NCI-H524 treated with DMSO at 0.1 percent for 48 hours (cell line): ENCODE measurements around the gene YARS1.
A peak's percentile ranks its signal among the peaks of the same experiment; 100 is the strongest.

Source experiments
- DNase-seq: peaks from one replicate; lab custom pipeline; 2025; lab: John Stamatoyannopoulos, UW

Gene YARS1

DNA sequence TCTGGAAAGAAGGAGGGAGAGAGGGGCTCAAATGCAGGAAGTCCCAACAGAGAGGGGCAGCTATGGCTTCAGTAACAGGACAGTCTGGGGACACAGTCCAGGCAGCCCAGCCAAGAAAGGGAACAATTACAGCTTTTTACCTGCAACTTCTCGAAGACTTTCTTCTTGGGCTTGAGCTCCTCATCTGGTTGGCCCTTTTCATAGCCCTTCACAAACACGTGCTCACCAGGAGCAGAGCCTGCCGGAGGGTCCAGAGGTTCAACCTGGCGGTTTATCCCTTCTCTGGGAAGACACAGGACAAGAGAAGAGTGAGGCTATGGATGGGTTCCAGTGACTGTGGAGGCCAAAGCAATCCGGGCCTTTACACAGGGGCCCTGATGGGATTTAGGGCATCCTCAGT, 37.9 kb downstream of the YARS1 start:
- DNase-seq: no peak

DNA sequence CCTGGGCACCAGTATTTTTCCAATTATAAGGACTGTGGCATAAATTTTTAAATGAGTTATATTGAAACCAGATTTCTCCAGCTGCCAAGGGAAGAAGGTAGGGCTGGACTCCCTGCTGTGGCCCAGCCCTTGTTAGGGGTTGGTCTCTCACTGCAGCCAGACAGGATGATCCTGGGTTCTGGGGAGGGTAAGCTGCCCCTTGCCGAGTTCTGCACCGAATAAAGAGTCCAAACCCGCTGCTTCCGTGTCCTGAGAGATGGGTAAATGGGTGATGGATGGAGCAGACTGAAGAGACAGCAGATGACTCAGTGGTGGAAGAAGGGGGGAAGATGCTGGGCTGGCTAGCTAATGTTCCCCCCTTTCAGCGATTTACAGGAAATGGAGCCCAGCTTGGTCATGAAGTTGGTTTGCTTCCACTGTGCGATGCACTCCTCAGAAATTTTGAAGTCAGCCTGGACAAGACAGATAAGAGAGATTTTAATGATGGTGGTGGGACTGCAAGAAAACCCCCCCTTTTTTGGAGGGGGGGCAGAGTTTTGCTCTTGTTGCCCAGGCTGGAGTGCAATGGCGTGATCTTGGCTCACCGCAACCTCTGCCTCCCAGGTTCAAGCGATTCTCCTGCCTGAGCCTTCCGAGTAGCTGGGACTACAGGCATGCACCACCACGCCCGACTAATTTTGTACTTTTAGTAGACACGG, 41.4 kb downstream of the YARS1 start:
- DNase-seq: no peak

- no peak for DNase-seq
These were observed 42.1 kb downstream of the YARS1 start for GRCh38 chr1:32774950-32775634.

GRCh38 chr1:32774464-32774808, 42.7 kb downstream of the YARS1 start:
- DNase-seq: no peak

DNA sequence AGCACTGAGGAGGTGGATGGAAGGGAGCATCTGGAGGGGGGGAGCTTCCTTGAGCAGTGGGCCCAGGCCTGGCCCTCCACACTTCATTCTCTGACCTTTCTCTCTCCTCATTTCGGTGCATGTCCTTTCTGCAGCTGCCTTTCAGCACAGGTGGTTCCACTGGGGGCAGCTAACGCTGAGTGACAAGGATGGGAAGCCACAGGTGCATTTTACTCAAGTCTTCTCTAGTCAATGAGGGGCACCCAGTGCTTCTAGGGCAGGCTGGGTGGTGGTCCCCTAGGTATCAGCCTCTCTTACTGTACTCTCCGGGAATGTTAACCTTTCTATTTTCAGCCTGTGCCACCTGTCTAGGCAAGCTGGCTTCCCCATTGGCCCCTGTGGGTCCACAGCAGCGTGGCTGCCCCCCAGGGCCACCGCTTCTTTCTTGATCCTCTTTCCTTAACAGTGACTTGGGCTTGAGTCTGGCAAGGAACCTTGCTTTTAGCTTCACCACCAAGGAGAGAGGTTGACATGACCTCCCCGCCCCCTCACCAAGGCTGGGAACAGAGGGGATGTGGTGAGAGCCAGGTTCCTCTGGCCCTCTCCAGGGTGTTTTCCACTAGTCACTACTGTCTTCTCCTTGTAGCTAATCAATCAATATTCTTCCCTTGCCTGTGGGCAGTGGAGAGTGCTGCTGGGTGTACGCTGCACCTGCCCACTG, 43.2 kb downstream of the YARS1 start:
- no peak for DNase-seq

- no peak for DNase-seq
These were observed 44.0 kb downstream of the YARS1 start for GRCh38 chr1:32773018-32773763.

GRCh38 chr1:32772281-32773017, 44.7 kb downstream of the YARS1 start:
- no peak for DNase-seq

DNA sequence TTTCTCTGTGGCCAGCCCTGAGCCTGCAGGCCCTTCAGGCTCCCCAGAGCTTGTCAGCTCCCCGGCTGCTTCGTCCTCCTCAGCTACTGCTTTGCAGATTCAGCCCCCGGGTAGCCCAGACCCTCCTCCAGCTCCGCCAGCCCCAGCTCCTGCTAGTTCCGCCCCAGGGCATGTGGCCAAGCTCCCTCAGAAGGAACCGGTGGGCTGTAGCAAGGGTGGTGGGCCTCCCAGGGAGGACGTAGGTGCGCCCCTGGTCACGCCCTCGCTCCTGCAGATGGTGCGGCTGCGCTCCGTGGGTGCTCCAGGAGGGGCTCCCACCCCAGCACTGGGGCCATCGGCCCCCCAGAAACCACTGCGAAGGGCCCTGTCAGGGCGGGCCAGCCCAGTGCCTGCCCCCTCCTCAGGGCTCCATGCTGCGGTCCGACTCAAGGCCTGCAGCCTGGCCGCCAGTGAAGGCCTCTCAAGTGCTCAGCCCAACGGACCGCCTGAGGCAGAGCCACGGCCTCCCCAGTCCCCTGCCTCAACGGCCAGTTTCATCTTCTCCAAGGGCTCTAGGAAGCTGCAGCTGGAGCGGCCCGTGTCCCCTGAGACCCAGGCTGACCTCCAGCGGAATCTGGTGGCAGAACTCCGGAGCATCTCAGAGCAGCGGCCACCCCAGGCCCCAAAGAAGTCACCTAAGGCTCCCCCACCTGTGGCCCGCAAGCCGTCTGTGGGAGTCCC, 45.4 kb downstream of the YARS1 start:
- no peak for DNase-seq

GRCh38 chr1:32770741-32771548, 46.2 kb downstream of the YARS1 start:
- no peak for DNase-seq

DNA sequence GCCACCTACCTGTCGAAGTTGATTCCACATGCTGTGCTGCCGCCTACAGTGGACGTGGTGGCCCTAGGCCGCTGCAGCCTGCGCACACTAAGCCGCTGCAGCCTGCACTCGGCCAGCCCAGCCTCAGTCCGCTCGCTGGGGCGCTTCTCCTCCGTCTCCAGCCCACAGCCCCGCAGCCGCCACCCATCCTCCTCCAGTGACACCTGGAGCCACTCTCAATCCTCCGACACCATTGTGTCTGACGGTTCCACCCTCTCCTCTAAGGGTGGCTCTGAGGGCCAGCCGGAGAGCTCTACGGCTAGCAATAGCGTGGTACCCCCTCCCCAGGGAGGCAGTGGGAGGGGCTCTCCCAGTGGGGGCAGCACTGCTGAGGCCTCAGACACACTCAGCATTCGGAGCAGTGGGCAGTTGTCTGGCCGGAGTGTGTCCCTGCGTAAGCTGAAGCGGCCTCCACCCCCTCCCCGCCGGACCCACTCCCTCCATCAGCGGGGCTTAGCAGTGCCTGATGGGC, 46.9 kb downstream of the YARS1 start:
- no peak for DNase-seq

- no peak for DNase-seq
These were observed 47.5 kb downstream of the YARS1 start for GRCh38 chr1:32769524-32770220.

DNA sequence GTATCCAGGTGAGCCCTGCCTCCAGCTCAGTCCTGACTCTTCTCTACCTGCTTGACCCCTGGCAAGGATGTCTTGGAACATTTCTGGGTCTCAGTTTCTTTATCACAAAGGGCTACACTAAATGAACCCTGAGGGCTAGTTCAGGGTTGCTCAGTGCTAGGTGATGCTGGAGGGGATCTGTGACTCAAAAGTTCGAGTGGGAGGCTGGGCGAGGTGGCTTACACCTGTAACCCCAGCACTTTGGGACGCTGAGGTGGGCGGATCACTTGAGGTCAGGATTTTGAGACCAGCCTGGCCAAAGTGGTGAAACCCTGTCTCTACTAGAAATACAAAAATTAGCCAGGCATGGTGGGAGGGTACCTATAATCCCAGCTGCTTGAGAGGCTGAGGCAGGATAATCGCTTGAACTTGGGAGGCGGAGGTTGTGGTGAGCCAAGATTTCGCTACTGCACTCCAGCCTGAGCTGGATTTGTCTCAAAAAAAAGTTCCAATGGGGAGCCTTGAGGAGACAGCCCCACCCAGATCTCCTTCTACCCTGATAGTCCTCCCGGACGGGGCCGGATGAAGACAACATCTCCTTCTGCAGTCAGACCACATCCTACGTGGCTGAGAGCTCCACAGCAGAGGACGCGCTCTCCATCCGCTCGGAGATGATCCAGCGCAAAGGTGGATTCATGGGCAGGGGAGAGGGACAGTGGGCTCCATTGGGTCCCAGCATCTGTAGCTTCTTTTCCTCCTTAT, 48.9 kb downstream of the YARS1 start:
- no peak for DNase-seq

GRCh38 chr1:32767641-32768040, 49.5 kb downstream of the YARS1 start:
- DNase-seq: no peak

GRCh38 chr1:32767156-32767555, 50.0 kb downstream of the YARS1 start:
- DNase-seq: no peak

DNA sequence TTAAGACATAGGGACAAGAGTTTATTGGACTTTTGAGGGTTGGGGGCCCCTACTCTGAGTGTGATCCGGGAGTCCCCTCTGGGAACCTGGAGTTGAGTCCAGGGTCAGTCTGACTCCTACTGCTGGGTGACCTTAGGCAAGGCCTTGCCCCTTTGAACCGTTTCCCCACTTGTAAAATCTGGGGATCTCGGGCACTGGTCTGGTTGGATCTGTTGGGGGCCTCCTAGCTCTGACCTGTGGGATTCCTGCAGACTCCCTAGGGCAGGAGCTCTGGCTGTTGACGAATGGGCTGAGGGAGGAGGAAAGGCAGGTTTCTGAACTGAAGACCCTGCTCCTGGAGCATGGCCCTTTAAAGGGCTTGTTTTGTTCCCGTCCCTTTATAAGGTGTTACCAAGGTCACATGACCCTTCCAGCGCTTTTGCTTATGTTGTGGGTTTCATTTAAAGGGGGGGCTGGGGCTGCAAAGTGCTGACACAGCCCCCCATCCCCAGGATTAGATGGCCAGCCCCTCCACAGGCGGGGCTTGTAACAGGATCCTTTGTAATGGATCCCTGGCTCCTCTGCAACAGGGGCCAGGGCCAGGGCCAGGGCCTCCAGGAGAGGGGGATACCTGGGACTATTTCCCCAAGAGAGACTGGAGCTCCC, 50.7 kb downstream of the YARS1 start:
- DNase-seq: no peak

DNA sequence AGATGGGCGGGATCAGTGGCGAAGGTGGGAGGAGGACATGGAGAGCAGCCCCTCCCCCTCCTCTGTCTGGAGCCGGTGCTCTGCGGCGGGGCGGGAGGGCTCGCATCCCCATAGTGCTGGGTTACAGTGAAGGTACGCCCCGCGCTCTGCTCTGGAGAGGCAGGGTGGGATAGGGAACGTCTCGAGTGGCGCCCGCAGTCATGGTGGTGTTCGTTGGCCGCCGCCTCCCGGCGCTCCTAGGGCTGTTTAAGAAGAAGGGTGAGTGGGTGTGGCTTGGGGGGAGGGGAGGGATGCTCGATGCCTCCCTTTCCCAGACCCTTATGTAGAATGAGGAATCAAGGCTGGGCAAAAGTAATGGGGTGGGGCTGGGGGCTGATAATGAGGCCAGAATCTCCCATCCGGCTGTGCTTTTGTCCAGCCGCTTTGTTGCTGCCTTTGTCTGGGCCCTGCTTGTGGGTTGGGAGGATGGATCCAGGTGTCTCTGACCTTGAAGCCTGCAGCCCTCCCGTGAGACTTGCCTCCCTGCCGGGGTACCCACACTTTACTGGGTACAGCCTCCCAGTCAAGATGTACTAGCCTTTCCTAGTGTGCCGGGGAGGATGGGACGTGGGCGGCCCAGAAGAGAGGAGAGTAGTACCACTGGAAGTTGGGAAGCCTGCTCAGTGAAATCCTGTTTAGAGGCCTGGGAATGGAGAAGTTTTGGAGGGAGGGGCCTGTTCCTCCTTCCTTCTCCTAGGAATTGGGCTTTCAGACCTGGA, 51.4 kb downstream of the YARS1 start:
- DNase-seq: no peak

DNA sequence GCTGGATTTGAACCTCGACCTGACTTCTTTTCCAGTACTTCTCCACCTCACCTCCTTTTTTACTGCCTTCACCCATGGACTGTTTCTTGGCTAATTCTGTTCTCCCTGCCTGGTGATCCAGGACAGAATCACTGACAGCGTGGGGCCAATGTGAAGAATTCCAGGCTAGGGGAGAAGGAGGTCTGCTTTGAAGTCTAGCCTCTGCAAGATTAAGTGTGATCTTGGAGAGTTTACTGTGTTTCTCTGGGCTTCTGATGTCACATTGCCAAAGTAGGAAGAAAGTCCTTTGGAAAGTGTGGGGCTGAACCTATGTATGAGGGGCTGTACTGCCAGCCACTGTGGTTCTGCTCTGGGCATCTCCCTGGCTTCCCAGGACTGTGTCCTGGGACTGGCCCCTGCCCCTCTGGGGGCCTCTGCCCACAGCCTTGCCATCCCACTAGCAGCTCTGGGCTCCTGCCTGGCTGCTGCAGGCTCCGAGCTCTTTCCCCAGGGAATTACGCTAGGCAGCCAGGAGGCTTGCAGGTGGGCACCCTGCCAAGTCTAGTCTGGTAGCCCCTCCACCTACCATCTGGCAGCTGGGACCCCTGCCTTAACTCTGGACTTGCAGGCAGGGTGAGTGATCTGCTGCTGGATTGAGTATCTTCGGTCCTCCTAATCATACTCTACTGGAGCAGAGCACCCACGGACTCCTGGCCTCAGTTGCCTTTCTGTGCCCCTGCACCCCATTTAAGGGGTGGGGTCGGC, 52.2 kb downstream of the YARS1 start:
- DNase-seq: peak; percentile 37
